Heart left ventricle (tissue), 13 donors: ENCODE measurements around the gene FZR1.

ENCODE experiments used
- CTCF ChIP-seq, 12 donors: fragments of 200-600 bp; sonication (generic) in 4 of 12; IDR thresholded peaks; one replicate each; pipeline versions ENCODE4 v1.5.0 to v1.8.0; 2018 to 2022; ENCODE audit warnings: antibody characterized with exemption in 12 of 12, mild to moderate bottlenecking in 5 of 12
- POLR2A ChIP-seq, 2 donors: fragments of 450-650 bp; IDR thresholded peaks; one replicate each; pipeline ENCODE4 v1.6.1; 2017; ENCODE audit warnings: antibody characterized with exemption in 2 of 2, mild to moderate bottlenecking in 2 of 2, moderate library complexity in 2 of 2
- donor health status: ischemic (EF 13 %, LVEDD 7.1; RV severe dilation, severe dysfunction).
- donor health status: DM: no; HTN: yes; CAD: no.
- donor health status: DM: no; HTN: no; CAD: no.
- donor health status: ischemic (EF 25% LVEDD 6.9; RV normal size, moderate dysfunction).
- donor health status: ischemic (EF 25% LVEDD 5.7; RV mildly dilated, moderate dysfunction).
- donor health status: ischemic (EF 35%, LVEDD 5.7; RV mildly dilated, moderate dysfunction).
- donor health status: nonischemic (EF 11% LVEDD 7.7; RV severe dilation, severe dysfunction).
- donor health status: DM: yes; HTN: yes; CAD: no.
- donor health status: PGD.
- donor health status: ischemic (EF 29% LVEDD 5.4; RV normal size, mild dysfunction).
- donor health status: nonischemic (EF 23%, LVEDD 6.1; RV moderate dilation, normal function).

GRCh38 chr19:3459965-3460582 lies 46.0 kb upstream of the FZR1 start:
- TF ChIP-seq CTCF (IDR thresholded peaks at IDR 0.05) (no peak), POLR2A (IDR thresholded peaks at IDR 0.05) (no peak)
